ENCODE measurements around the gene TNFRSF18. TPM values are rescaled to one million over a fixed set of nuclear protein-coding genes. Genes with fewer than 3 reads are reported as not detected.

TNFRSF18 gene
- total and polyA plus RNA-seq, 2 donors (not counting 1 experiment from before 2014, with no cell fraction given) = 10.1 to 33.5 TPM

DNA sequence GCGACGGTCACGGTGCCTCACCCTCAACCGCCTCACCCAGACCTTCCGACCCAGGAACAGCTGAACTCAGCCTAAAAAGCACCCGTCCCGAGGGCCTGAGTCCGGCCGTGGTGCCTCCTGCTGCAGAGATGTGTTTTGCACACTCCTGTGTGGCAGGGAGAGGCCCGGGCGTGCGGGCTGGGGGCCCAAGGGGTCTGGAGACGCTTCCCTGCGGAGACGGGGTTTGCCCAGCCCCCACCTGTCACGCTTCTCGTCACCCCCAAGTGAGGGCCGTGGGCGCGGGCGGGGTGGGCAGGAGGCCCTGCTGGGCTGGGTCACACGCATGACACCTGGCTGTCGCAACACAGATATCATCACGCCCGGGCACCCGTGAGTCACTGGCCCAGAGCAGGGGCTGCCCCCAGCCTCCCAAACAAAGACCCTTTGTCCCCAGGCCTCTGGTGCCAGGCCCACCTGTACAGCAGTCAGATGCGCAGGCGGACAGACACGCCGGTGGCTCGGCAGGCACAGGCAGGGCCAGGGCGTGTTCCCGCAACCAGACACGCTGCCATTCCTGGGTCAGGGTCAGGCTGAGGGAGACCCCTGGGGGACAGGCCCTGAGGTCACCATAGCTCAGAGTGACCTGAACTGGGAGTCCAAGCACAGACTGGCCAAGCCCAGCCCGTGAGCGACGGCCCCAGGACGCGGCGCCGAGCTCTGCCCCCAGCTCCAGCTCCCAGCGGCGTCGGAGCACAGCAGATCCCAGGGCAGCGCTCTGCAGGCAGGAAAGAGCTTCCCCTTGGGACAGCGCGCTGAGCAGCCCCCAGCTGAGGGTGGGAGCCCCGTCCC lies 31.7 kb upstream of the TNFRSF18 start:
- intact Hi-C loops (cut with micrococcal nuclease) = loop anchor here (10.0 kb wide), 1 partner anchor 203 kb away; no protein-coding TSS in a partner anchor
- ChIA-PET POLR2A (interaction anchor here (1.6 kb wide), 1 partner anchor 116 kb away, joined by 3 read pairs; no protein-coding TSS in a partner anchor), CTCF (interaction anchor here (1.1 to 2.8 kb wide), 2 partner anchors 12 to 116 kb away, joined by 3 to 19 read pairs; no protein-coding TSS in a partner anchor)
- WGBS (ENCODE audit: insufficient coverage) = 48% methylated on average over 48 of the region's 48 CpGs
- Histone ChIP-seq H3K9me3 (ENCODE audit: control extremely low read depth in 1 of 3, control insufficient read depth in 2 of 3, insufficient read depth in 1 of 3, low read length in 2 of 3) (peaks cover 0 to 5% (median 0%) of the 10 kb centered on the region in 3 donors), H3K4me1 (ENCODE audit: control insufficient read depth in 2 of 2, insufficient read depth in 2 of 2, low read length in 2 of 2) (peaks cover 19% of the 10 kb centered on the region in 2 donors), H3K79me2 (ENCODE audit: control insufficient read depth, insufficient read depth, low read length) (peaks cover 16% of the 10 kb centered on the region), H3K4me2 (replicated peaks; ENCODE audit: low read depth, low read length, poor library complexity, severe bottlenecking) (peak overlapping the region; percentile 58), H2AFZ (ENCODE audit: insufficient read depth, low read depth, low read length, poor library complexity, severe bottlenecking) (no peak overlapping the region), H3K4me3 (ENCODE audit: control extremely low read depth in 1 of 5, extremely low read depth in 1 of 5, insufficient read depth in 1 of 5, low read depth in 2 of 5, low read length in 4 of 5) (no peak overlapping the region), H3K9ac (ENCODE audit: low read length) (no peak overlapping the region), H3K27ac (ENCODE audit: low read length in 2 of 2) (no peak overlapping the region), H3K27me3 (replicated peaks in 1 of 4; ENCODE audit: control extremely low read depth in 1 of 4, control insufficient read depth in 3 of 4, insufficient read depth in 4 of 4, low read length in 3 of 4) (peaks cover 0 to 36% (median 8%) of the 10 kb centered on the region in 4 experiments), H3K36me3 (replicated peaks in 1 of 2; ENCODE audit: control extremely low read depth in 1 of 2, control insufficient read depth in 1 of 2, extremely low read depth in 1 of 2, insufficient read depth in 2 of 2, low read length in 1 of 2) (peaks cover 0 to 8% of the 10 kb centered on the region in 2 experiments), H4K20me1 (ENCODE audit: control insufficient read depth, insufficient read depth, low read length, poor library complexity, severe bottlenecking) (peaks cover 22% of the 10 kb centered on the region)
- Mint-ChIP-seq H3K27ac (no peak overlapping the region), H3K27me3 (no peaks in the 10 kb centered on the region), H3K4me3 (peak overlapping the region; percentile 29), H3K9me3 (ENCODE audit: insufficient read depth) (no peaks in the 10 kb centered on the region), H3K4me1 (peaks cover 24% of the 10 kb centered on the region)
- ATAC-seq (ENCODE audit: low read depth) (peak; percentile 55), DNase-seq (peak; percentile 58)
- TF ChIP-seq, protein P1, sequence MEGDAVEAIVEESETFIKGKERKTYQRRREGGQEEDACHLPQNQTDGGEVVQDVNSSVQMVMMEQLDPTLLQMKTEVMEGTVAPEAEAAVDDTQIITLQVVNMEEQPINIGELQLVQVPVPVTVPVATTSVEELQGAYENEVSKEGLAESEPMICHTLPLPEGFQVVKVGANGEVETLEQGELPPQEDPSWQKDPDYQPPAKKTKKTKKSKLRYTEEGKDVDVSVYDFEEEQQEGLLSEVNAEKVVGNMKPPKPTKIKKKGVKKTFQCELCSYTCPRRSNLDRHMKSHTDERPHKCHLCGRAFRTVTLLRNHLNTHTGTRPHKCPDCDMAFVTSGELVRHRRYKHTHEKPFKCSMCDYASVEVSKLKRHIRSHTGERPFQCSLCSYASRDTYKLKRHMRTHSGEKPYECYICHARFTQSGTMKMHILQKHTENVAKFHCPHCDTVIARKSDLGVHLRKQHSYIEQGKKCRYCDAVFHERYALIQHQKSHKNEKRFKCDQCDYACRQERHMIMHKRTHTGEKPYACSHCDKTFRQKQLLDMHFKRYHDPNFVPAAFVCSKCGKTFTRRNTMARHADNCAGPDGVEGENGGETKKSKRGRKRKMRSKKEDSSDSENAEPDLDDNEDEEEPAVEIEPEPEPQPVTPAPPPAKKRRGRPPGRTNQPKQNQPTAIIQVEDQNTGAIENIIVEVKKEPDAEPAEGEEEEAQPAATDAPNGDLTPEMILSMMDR (IDR thresholded peaks at IDR 0.05) = no peak
- no peak for TF ChIP-seq EZH2 (IDR thresholded peaks at IDR 0.05; ENCODE audit: borderline replicate concordance, insufficient read depth, low read depth, low read length, poor library complexity, severe bottlenecking)
